IMR-90 (cell line): Measurements from ENCODE around the gene OSER1. TPM values are rescaled to one million over a fixed set of nuclear protein-coding genes. Genes with fewer than 3 reads are reported as not detected.

Experiments
- ATAC-seq: fragments of 200-7000 bp; cut with Tn5 transposase; 2 replicates; pipeline ENCODE4 v1.9.1; 2020; ENCODE audit warnings: low read depth, mild to moderate bottlenecking, moderate library complexity
- BruUV-seq: library from RNA; stranded (reverse); fragments of 400-500 nt; replicated peaks from 2 replicates; lab custom pipeline; 2021; lab: Mats Ljungman, UMichigan
- CTCF ChIA-PET: fragments of 300-600 bp; formaldehyde crosslinking; extraction: SDS; loops from one replicate; lab custom pipeline; 2021; ENCODE audit warnings: antibody characterized with exemption; lab: Yijun Ruan, JAX
- POLR2A ChIA-PET: fragments of 300-600 bp; sonication (Branson Sonifier 250); formaldehyde crosslinking; loops from one replicate; lab custom pipeline; 2022; ENCODE audit warnings: antibody characterized with exemption; ENCODE audit not compliant: unreplicated experiment; lab: Charles Lee
- DNase-seq: peaks from one replicate; pipeline ENCODE4 v3.0.0; 2013
- H2AFZ ChIP-seq: replicated peaks from 2 replicates; pipeline ENCODE3; 2013; ENCODE audit warnings: low read length, mild to moderate bottlenecking; ENCODE audit not compliant: poor library complexity
- H2AK5ac ChIP-seq: 2 replicates; pipeline ENCODE4 v1.6.1; 2013; ENCODE audit warnings: low read depth, low read length, inconsistent platforms
- H2AK9ac ChIP-seq: replicated peaks from 2 replicates; pipeline ENCODE3; 2013; ENCODE audit warnings: mild to moderate bottlenecking, low read depth, low read length, moderate library complexity; ENCODE audit not compliant: poor library complexity
- H2BK120ac ChIP-seq: 2 replicates; pipeline ENCODE4 v1.6.1; 2013; ENCODE audit warnings: low read depth, low read length, inconsistent platforms
- H2BK15ac ChIP-seq: 3 replicates; pipeline ENCODE4 v1.6.1; 2013; ENCODE audit warnings: low read depth, low read length, inconsistent platforms
- H2BK20ac ChIP-seq: 2 replicates; pipeline ENCODE4 v1.6.1; 2013; ENCODE audit warnings: low read depth, mild to moderate bottlenecking, inconsistent platforms, low read length, moderate library complexity
- H2BK5ac ChIP-seq: 2 replicates; pipeline ENCODE4 v1.6.1; 2013; ENCODE audit warnings: mild to moderate bottlenecking, low read depth, low read length, inconsistent platforms; ENCODE audit not compliant: poor library complexity, severe bottlenecking
- H3K14ac ChIP-seq: replicated peaks from 2 replicates; pipeline ENCODE4 v1.6.1; 2013; ENCODE audit warnings: low read depth, low read length, inconsistent platforms
- H3K18ac ChIP-seq: 2 replicates; pipeline ENCODE4 v1.6.1; 2013; ENCODE audit warnings: low read depth, low read length, control low read depth
- H3K23ac ChIP-seq: 2 replicates; pipeline ENCODE4 v1.6.1; 2013; ENCODE audit warnings: low read depth, low read length, inconsistent platforms
- H3K27ac ChIP-seq: 2 replicates; pipeline ENCODE4 v1.5.1; 2013; ENCODE audit warnings: mild to moderate bottlenecking, control low read depth, low read length; ENCODE audit not compliant: insufficient read depth
- H3K27me3 ChIP-seq: 2 replicates; pipeline ENCODE4 v1.6.1; 2013; ENCODE audit warnings: low read length; ENCODE audit not compliant: control insufficient read depth, insufficient read depth
- H3K36me3 ChIP-seq: 2 replicates; pipeline ENCODE4 v1.6.1; 2013; ENCODE audit warnings: low read length, mixed read lengths; ENCODE audit not compliant: control insufficient read depth, insufficient read depth
- H3K4ac ChIP-seq: 2 replicates; pipeline ENCODE4 v1.6.1; 2013; ENCODE audit warnings: low read depth, low read length, inconsistent platforms
- H3K4me1 ChIP-seq: 2 replicates; pipeline ENCODE4 v1.6.1; 2013; ENCODE audit warnings: low read length, mixed read lengths; ENCODE audit not compliant: control insufficient read depth, insufficient read depth
- H3K4me2 ChIP-seq: 2 replicates; pipeline ENCODE4 v1.6.1; 2013; ENCODE audit warnings: low read depth, mild to moderate bottlenecking, control low read depth, low read length, moderate library complexity
- H3K4me3 ChIP-seq: 2 replicates; pipeline ENCODE4 v1.5.1; 2013; ENCODE audit warnings: low read depth, mild to moderate bottlenecking, control low read depth, low read length, moderate library complexity; ENCODE audit not compliant: insufficient read depth
- H3K56ac ChIP-seq: 2 replicates; pipeline ENCODE4 v1.6.1; 2013; ENCODE audit warnings: low read length, inconsistent platforms; ENCODE audit not compliant: insufficient read depth; ENCODE audit errors: extremely low read depth
- H3K79me1 ChIP-seq, 2 experiments: 2 replicates each; pipeline ENCODE4 v1.6.1; 2013; ENCODE audit warnings: low read length in 2 of 2, inconsistent platforms in 1 of 2, low read depth in 1 of 2
- H3K9ac ChIP-seq: 2 replicates; pipeline ENCODE4 v1.6.1; 2013; ENCODE audit warnings: low read depth, low read length, control low read depth
- H3K9me1 ChIP-seq: 2 replicates; pipeline ENCODE4 v1.6.1; 2013; ENCODE audit warnings: low read length, inconsistent platforms; ENCODE audit not compliant: insufficient read depth
- H3K9me3 ChIP-seq: 2 replicates; pipeline ENCODE4 v1.6.1; 2013; ENCODE audit warnings: low read length; ENCODE audit not compliant: control insufficient read depth, insufficient read depth
- H4K20me1 ChIP-seq: 2 replicates; pipeline ENCODE4 v1.6.1; 2013; ENCODE audit warnings: low read length, inconsistent platforms; ENCODE audit not compliant: insufficient read depth
- H4K5ac ChIP-seq: 2 replicates; pipeline ENCODE4 v1.6.1; 2013; ENCODE audit warnings: mild to moderate bottlenecking, low read depth, low read length, control low read depth
- H4K8ac ChIP-seq, 2 experiments: 2 replicates each; pipeline ENCODE4 v1.6.1; 2013; ENCODE audit warnings: low read depth in 2 of 2, low read length in 2 of 2, control low read depth in 1 of 2, inconsistent platforms in 1 of 2
- H4K91ac ChIP-seq: 2 replicates; pipeline ENCODE4 v1.6.1; 2013; ENCODE audit warnings: low read depth, low read length, inconsistent platforms; ENCODE audit not compliant: insufficient read depth
- BHLHE40 ChIP-seq: fragments of 150-350 bp; IDR thresholded peaks from 2 replicates; pipeline ENCODE4 v1.6.1; 2016; ENCODE audit warnings: mild to moderate bottlenecking, low read depth, low read length
- CEBPB ChIP-seq: IDR thresholded peaks from 2 replicates; pipeline ENCODE4 v1.6.1; 2012; ENCODE audit warnings: low read depth, low read length, improper control_type of control experiment
- CHD1 ChIP-seq: IDR thresholded peaks from 2 replicates; pipeline ENCODE4 v1.6.1; 2012; ENCODE audit warnings: low read depth, low read length, improper control_type of control experiment
- FOS ChIP-seq: fragments of 150-350 bp; IDR thresholded peaks from 2 replicates; pipeline ENCODE4 v1.6.1; 2016; ENCODE audit warnings: low read depth, low read length
- MAFK ChIP-seq: IDR thresholded peaks from 2 replicates; pipeline ENCODE4 v1.6.1; 2012; ENCODE audit warnings: low read depth, low read length, improper control_type of control experiment
- MAZ ChIP-seq: IDR thresholded peaks from 2 replicates; pipeline ENCODE4 v1.6.1; 2012; ENCODE audit warnings: low read depth, mild to moderate bottlenecking, low read length, improper control_type of control experiment, moderate library complexity, borderline replicate concordance
- MXI1 ChIP-seq: IDR thresholded peaks from 2 replicates; pipeline ENCODE4 v1.6.1; 2012; ENCODE audit warnings: low read depth, mild to moderate bottlenecking, low read length, moderate library complexity, borderline replicate concordance
- POLR2A ChIP-seq: IDR thresholded peaks from 2 replicates; pipeline ENCODE4 v1.6.1; 2012; ENCODE audit warnings: mild to moderate bottlenecking, low read depth, low read length
- RAD21 ChIP-seq: IDR thresholded peaks from 2 replicates; pipeline ENCODE4 v1.6.1; 2012; ENCODE audit warnings: low read length, improper control_type of control experiment
- RCOR1 ChIP-seq: IDR thresholded peaks from 2 replicates; pipeline ENCODE4 v1.6.1; 2012; ENCODE audit warnings: mild to moderate bottlenecking, low read length, improper control_type of control experiment; ENCODE audit not compliant: insufficient replicate concordance
- RFX5 ChIP-seq: IDR thresholded peaks from 2 replicates; pipeline ENCODE4 v1.8.0; 2012; ENCODE audit warnings: low read depth, mild to moderate bottlenecking, low read length, moderate library complexity
- SMC3 ChIP-seq: fragments of 150-350 bp; IDR thresholded peaks from 2 replicates; pipeline ENCODE4 v1.6.1; 2016; ENCODE audit warnings: low read depth, mild to moderate bottlenecking, antibody characterized with exemption, low read length, moderate library complexity
- WGBS, 2 experiments: methylation state at CpG; one replicate each; pipeline versions ENCODE4 v1.1.5 to v1.1.7; 2013; ENCODE audit warnings: missing lambda C conversion rate in 2 of 2; ENCODE audit not compliant: insufficient read length in 1 of 2; ENCODE audit errors: extremely low coverage in 2 of 2; 5-methylcytosine and 5-hydroxymethylcytosine counted together
- dilution Hi-C: fragments of 300-500 bp; cut with HindIII; formaldehyde crosslinking; loops from one replicate; pipeline ENCODE4 v1.14.3; 2018; ENCODE audit warnings: low sequenced_read_pairs; ENCODE audit not compliant: unreplicated experiment
- in situ Hi-C: fragments of 300-500 bp; cut with MboI; formaldehyde crosslinking; loops from 3 replicates; pipeline ENCODE4 v1.14.3; 2019; ENCODE audit warnings: low sequenced_read_pairs, inconsistent platforms, mixed read lengths
- intact Hi-C: fragments of 100-400 bp; cut with micrococcal nuclease; formaldehyde crosslinking; loops from 2 replicates; pipeline ENCODE4 v1.10.0; 2022
- polyA plus RNA-seq, 3 experiments: library from polyadenylated mRNA; depleted of rRNA; stranded (reverse); fragments of >200 nt; gene quantifications; 2 replicates each; pipeline ENCODE4 v1.2.3, GENCODE V29; 2012; ENCODE audit warnings: low replicate concordance in 1 of 3
- total RNA-seq: library from RNA; depleted of rRNA; stranded (reverse); fragments of >200 nt; gene quantifications from 2 replicates; pipeline ENCODE4 v1.2.3, GENCODE V29; 2012
- TF ChIP-seq, protein P1 (sequence below): fragments of 150-350 bp; IDR thresholded peaks from 2 replicates; pipeline ENCODE4 v1.6.1; 2017; ENCODE audit warnings: mild to moderate bottlenecking, antibody characterized with exemption, low read length, low read depth
- TF ChIP-seq, protein P2 (sequence below): conservative IDR thresholded peaks from 2 replicates; pipeline ENCODE4 v1.5.1; 2012; ENCODE audit warnings: mild to moderate bottlenecking, low read depth, low read length, improper control_type of control experiment
- TF ChIP-seq, protein P3 (sequence below): fragments of 150-350 bp; IDR thresholded peaks from 2 replicates; pipeline ENCODE4 v1.6.1; 2016; ENCODE audit warnings: low read depth, mild to moderate bottlenecking, low read length, moderate library complexity, borderline replicate concordance

OSER1 gene
- total and polyA plus RNA-seq, 2 of the 4 experiments (the other 2 are of a cell fraction) = 32.6 to 70.6 TPM

DNA sequence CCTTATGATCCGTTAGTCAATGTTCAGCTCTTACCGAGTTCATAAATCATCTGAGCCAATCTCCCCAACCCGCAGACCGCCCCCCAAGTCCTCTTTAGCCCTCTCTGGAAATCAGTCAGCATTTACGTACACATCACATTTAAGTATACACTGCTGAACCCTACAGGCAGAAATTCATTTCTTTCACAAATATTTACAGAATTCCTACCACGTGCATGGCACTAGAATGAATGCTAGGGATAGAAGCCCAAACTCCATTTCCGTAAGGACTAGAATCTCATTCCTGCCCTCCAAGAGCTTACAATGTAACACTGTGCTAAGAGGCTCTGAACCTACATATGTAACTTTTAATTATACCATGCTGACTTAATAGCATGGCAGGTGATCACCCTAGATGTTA is 1.8 kb downstream of the OSER1 start:
- H4K20me1 ChIP-seq = peaks cover 22% of the 10 kb centered on the region
- peak overlapping the region; percentile 75 for H3K9ac ChIP-seq
- POLR2A ChIA-PET = interaction anchor here (0.7 kb wide), 1 partner anchor 54 kb away, joined by 3 read pairs; no protein-coding TSS in a partner anchor
- H3K14ac ChIP-seq = 0 out of 2 replicates have a peak overlapping the region, but pooled peaks have one; percentile 23
- intact Hi-C loops (loop anchor here (10.0 kb wide), 1 partner anchor 754 kb away; the partner anchor contains the start of gene SRSF6), in situ Hi-C loops (no loop called here), dilution Hi-C loops (no loop called here)
- H2AK5ac ChIP-seq = no peak overlapping the region; the same call in 1 of the 2 replicates
- no peak overlapping the region for H4K91ac ChIP-seq
- H2BK15ac ChIP-seq = no peak overlapping the region
- no peaks in the 10 kb centered on the region for H3K27me3 ChIP-seq
- ATAC-seq (peak; percentile 7), DNase-seq (peak; percentile 66)
- peak overlapping the region; percentile 77 for H3K4me3 ChIP-seq
- H2BK5ac ChIP-seq = peak overlapping the region; percentile 73
- peak overlapping the region; percentile 32; the same call in 1 of the 2 replicates for H2BK20ac ChIP-seq
- no peak overlapping the region for H2AFZ ChIP-seq
- H3K9me3 ChIP-seq = no peaks in the 10 kb centered on the region
- no CpG with 5 or more reads among the region's 7 CpGs for WGBS, 2 experiments
- peaks cover 13% of the 10 kb centered on the region for H3K36me3 ChIP-seq
- H3K23ac ChIP-seq = peak overlapping the region; percentile 41; the same call in 1 of the 2 replicates
- no peak overlapping the region for H3K56ac ChIP-seq
- CTCF ChIA-PET = interaction anchor here (1.1 kb wide), 1 partner anchor 8 kb away, joined by 3 read pairs; no protein-coding TSS in a partner anchor
- no peak overlapping the region for H4K8ac ChIP-seq
- no peak overlapping the region for H2AK9ac ChIP-seq
- H3K4ac ChIP-seq = peak overlapping the region; percentile 12; the same call in 1 of the 2 replicates
- no TSS peak for BruUV-seq
- H2BK120ac ChIP-seq = no peak overlapping the region
- no peak overlapping the region for H4K5ac ChIP-seq
- H3K4me2 ChIP-seq = peak overlapping the region; percentile 95
- H3K27ac ChIP-seq = peak overlapping the region; percentile 39; the same call in 1 of the 2 replicates
- H3K4me1 ChIP-seq = peaks cover 10% of the 10 kb centered on the region
- peaks cover 3 to 51% of the 10 kb centered on the region in 2 experiments; a peak in 3 of 4 replicates for H3K79me1 ChIP-seq
- H3K9me1 ChIP-seq = peaks cover 14% of the 10 kb centered on the region
- peak overlapping the region; percentile 2; the same call in 1 of the 2 replicates for H3K18ac ChIP-seq
- TF ChIP-seq BHLHE40 (peak; percentile 53; the same call in 1 of the 2 replicates), SMC3 (no peak), MAZ (no peak; the same call in 1 of the 2 replicates), CEBPB (no peak), POLR2A (no peak; the same call in 1 of the 2 replicates), MAFK (no peak), FOS (no peak), CHD1 (no peak), RCOR1 (no peak), MXI1 (peak; percentile 80; the same call in 1 of the 2 replicates), RAD21 (0 out of 2 replicates have a peak, but pooled peaks have one; percentile 21), RFX5 (no peak)
- TF ChIP-seq, protein P1, sequence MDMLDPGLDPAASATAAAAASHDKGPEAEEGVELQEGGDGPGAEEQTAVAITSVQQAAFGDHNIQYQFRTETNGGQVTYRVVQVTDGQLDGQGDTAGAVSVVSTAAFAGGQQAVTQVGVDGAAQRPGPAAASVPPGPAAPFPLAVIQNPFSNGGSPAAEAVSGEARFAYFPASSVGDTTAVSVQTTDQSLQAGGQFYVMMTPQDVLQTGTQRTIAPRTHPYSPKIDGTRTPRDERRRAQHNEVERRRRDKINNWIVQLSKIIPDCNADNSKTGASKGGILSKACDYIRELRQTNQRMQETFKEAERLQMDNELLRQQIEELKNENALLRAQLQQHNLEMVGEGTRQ = peak; percentile 10; the same call in 1 of the 2 replicates
- TF ChIP-seq, protein P2, sequence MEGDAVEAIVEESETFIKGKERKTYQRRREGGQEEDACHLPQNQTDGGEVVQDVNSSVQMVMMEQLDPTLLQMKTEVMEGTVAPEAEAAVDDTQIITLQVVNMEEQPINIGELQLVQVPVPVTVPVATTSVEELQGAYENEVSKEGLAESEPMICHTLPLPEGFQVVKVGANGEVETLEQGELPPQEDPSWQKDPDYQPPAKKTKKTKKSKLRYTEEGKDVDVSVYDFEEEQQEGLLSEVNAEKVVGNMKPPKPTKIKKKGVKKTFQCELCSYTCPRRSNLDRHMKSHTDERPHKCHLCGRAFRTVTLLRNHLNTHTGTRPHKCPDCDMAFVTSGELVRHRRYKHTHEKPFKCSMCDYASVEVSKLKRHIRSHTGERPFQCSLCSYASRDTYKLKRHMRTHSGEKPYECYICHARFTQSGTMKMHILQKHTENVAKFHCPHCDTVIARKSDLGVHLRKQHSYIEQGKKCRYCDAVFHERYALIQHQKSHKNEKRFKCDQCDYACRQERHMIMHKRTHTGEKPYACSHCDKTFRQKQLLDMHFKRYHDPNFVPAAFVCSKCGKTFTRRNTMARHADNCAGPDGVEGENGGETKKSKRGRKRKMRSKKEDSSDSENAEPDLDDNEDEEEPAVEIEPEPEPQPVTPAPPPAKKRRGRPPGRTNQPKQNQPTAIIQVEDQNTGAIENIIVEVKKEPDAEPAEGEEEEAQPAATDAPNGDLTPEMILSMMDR = peak; percentile 30; the same call in 1 of the 2 replicates
- TF ChIP-seq, protein P3, sequence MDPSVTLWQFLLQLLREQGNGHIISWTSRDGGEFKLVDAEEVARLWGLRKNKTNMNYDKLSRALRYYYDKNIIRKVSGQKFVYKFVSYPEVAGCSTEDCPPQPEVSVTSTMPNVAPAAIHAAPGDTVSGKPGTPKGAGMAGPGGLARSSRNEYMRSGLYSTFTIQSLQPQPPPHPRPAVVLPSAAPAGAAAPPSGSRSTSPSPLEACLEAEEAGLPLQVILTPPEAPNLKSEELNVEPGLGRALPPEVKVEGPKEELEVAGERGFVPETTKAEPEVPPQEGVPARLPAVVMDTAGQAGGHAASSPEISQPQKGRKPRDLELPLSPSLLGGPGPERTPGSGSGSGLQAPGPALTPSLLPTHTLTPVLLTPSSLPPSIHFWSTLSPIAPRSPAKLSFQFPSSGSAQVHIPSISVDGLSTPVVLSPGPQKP = no peak
